MCF 10A (cell line): ENCODE measurements around the gene DNAH17. TPM values are rescaled to one million over a fixed set of nuclear protein-coding genes. Genes with fewer than 3 reads are reported as not detected.

Experiments
- BruUV-seq: library from RNA; stranded (reverse); fragments of 400-500 nt; replicated peaks from 2 replicates; lab custom pipeline; 2021; lab: Mats Ljungman, UMichigan
- CTCF ChIA-PET: fragments of 300-600 bp; sonication (Branson Sonifier 250); formaldehyde crosslinking; extraction: SDS; loops from one replicate; lab custom pipeline; 2021; ENCODE audit warnings: antibody characterized with exemption, inconsistent platforms; lab: Yijun Ruan, JAX
- POLR2A ChIA-PET: fragments of 300-600, 350-650 bp; sonication (Branson Sonifier 250); formaldehyde crosslinking; extraction: SDS; loops from one replicate; lab custom pipeline; 2020; ENCODE audit warnings: antibody characterized with exemption, inconsistent platforms; lab: Yijun Ruan, JAX
- DNase-seq: peaks from one replicate; pipeline ENCODE4 v3.0.0-alpha.2; 2018; ENCODE audit not compliant: unreplicated experiment
- H3K27ac Mint-ChIP-seq: one replicate; pipeline ENCODE4 v1.8.0; 2022; ENCODE audit warnings: mild to moderate bottlenecking, low read depth, mixed read lengths; ENCODE audit not compliant: unreplicated experiment
- H3K27me3 Mint-ChIP-seq: one replicate; pipeline ENCODE4 v1.8.0; 2022; ENCODE audit warnings: mixed read lengths; ENCODE audit not compliant: insufficient read depth, unreplicated experiment
- H3K36me3 Mint-ChIP-seq: one replicate; pipeline ENCODE4 v1.8.0; 2022; ENCODE audit warnings: mild to moderate bottlenecking, moderate library complexity, mixed read lengths; ENCODE audit not compliant: insufficient read depth, unreplicated experiment
- H3K4me1 Mint-ChIP-seq: one replicate; pipeline ENCODE4 v1.8.0; 2022; ENCODE audit warnings: mixed read lengths; ENCODE audit not compliant: insufficient read depth, unreplicated experiment
- H3K4me3 Mint-ChIP-seq: one replicate; pipeline ENCODE4 v1.8.0; 2022; ENCODE audit warnings: mild to moderate bottlenecking, moderate library complexity, mixed read lengths; ENCODE audit not compliant: unreplicated experiment
- H3K9me3 Mint-ChIP-seq: one replicate; pipeline ENCODE4 v1.8.0; 2022; ENCODE audit warnings: mixed read lengths; ENCODE audit not compliant: unreplicated experiment
- CTCF ChIP-seq: fragments of 200-600 bp; IDR thresholded peaks from one replicate; pipeline ENCODE4 v1.8.0; 2022; ENCODE audit warnings: antibody characterized with exemption, mild to moderate bottlenecking; ENCODE audit not compliant: unreplicated experiment
- intact Hi-C: fragments of 100-400 bp; cut with micrococcal nuclease; formaldehyde crosslinking; loops from 2 replicates; pipeline ENCODE4 v1.14.1; 2022
- total RNA-seq: library from RNA; stranded (reverse); gene quantifications from 2 replicates; pipeline ENCODE4 v1.2.3, GENCODE V29; 2022

Gene DNAH17
- total RNA-seq, 1 experiment from 2014 or later: not detected

DNA sequence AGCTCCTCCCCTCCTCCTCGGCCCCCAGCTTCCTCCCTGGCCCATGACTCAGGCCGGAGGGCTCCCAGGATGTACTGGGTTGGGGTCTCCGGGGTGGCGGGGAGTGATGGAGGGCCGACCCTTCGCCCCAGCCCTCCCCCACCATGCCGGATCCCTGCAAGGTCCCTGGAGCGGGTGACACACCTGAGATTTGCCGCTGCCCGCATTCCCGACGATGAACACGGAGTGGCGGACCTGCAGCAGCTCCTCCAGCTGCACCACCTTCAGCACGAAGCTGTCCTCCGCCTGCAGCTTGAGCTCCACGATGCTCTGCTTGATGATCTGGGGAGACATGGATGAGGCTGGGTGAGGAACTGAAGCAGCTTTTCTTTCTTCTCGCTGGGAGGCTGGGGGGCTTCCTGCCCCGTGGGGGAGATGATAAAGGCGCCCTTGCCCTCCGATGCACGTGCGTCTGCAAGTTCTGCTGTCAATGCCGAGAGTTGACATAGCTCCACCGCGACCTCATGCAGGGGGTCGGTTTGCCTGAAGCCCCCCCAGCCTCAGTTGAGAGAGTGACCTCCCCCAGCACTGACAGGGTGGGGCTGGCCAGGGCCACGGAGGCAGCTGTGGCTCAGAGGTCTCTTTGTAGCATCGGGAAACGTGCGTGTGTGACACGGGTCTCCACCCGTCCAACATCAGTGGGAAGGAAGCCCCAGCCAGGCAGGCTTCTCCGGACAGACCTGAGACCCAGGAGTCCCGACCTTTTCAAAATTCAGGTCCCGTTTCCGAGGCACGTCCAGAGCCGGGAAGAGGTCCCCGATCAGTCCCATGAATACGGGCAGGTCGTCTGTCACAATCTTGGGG lies 83.1 kb downstream of the DNAH17 start:
- H3K27ac Mint-ChIP-seq: no peak overlapping the region
- DNase-seq: no peak
- no peak for TF ChIP-seq CTCF
- ChIA-PET CTCF (interaction anchor here (0.6 to 4.8 kb wide), 3 partner anchors 216 to 255 kb away, joined by 3 to 87 read pairs (median 3); no protein-coding TSS in a partner anchor), POLR2A (no interaction called here)
- H3K9me3 Mint-ChIP-seq: no peaks in the 10 kb centered on the region
- BruUV-seq: no TSS peak
- no peak overlapping the region for H3K4me3 Mint-ChIP-seq
- no peaks in the 10 kb centered on the region for H3K4me1 Mint-ChIP-seq
- intact Hi-C loops: no loop called here
- H3K36me3 Mint-ChIP-seq: no peaks in the 10 kb centered on the region
- H3K27me3 Mint-ChIP-seq: peaks cover 12% of the 10 kb centered on the region

DNA sequence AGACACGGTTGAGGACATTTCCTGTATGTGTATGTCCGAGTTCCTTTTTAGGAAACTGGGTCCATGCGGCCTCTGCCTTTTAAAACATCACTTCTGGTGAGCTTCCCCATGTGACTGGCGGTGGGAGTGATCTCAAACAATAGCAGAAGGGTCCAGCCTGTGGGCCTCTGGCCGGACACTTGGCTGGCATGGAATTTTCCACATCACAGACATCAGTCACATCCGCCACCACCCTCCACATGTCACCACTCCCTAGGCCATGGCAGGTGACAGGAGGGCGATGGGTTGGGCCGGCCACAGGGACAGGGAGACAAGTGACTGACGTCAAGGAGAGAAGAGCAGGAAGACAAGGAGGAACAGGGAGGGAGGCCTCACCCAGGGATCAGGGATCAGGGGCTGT lies 83.7 kb downstream of the DNAH17 start:
- Mint-ChIP-seq H3K27ac (no peak overlapping the region), H3K27me3 (peaks cover 16% of the 10 kb centered on the region), H3K4me3 (no peak overlapping the region), H3K36me3 (no peaks in the 10 kb centered on the region), H3K9me3 (no peaks in the 10 kb centered on the region), H3K4me1 (no peaks in the 10 kb centered on the region)
- DNase-seq: no peak
- CTCF ChIA-PET: interaction anchor here (0.6 to 4.8 kb wide), 4 partner anchors 15 to 255 kb away, joined by 3 to 87 read pairs (median 4); no protein-coding TSS in a partner anchor
- no TSS peak for BruUV-seq
- intact Hi-C loops: no loop called here
- TF ChIP-seq CTCF: no peak
- POLR2A ChIA-PET: no interaction called here

GRCh38 chr17:78492116-78492799 lies 84.9 kb downstream of the DNAH17 start:
- Mint-ChIP-seq H3K4me1 (no peaks in the 10 kb centered on the region), H3K9me3 (no peaks in the 10 kb centered on the region), H3K27ac (no peak overlapping the region), H3K27me3 (peaks cover 19% of the 10 kb centered on the region), H3K4me3 (no peak overlapping the region), H3K36me3 (no peaks in the 10 kb centered on the region)
- CTCF ChIA-PET: interaction anchor here (0.5 to 1.1 kb wide), 3 partner anchors 86 to 217 kb away, joined by 3 to 4 read pairs (median 3); no protein-coding TSS in a partner anchor
- DNase-seq: no peak
- no TSS peak for BruUV-seq
- no peak for TF ChIP-seq CTCF
- POLR2A ChIA-PET: no interaction called here
- intact Hi-C loops: no loop called here
